GM21367 (cell line): ENCODE results near the gene HLA-DQB1.

Source experiments
- ATAC-seq: cut with Tn5 transposase; IDR thresholded peaks from one replicate; pipeline ENCODE4 v1.9.1; 2021; ENCODE audit not compliant: unreplicated experiment

HLA-DQB1 gene

GRCh38 chr6:32627831-32628230 is 38.6 kb downstream of the HLA-DQB1 start:
- no peak for ATAC-seq

- no peak for ATAC-seq
Measured at GRCh38 chr6:32627249-32627648, 39.2 kb downstream of the HLA-DQB1 start.

- ATAC-seq = no peak
Measured at GRCh38 chr6:32625137-32625536, 41.3 kb downstream of the HLA-DQB1 start.

- no peak for ATAC-seq
Measured at GRCh38 chr6:32624565-32624964, 41.9 kb downstream of the HLA-DQB1 start.

- no peak for ATAC-seq
Measured at GRCh38 chr6:32623693-32624092, 42.8 kb downstream of the HLA-DQB1 start.

GRCh38 chr6:32622545-32623401 is 43.7 kb downstream of the HLA-DQB1 start:
- peak; percentile 56 for ATAC-seq

GRCh38 chr6:32621372-32621771 is 45.1 kb downstream of the HLA-DQB1 start:
- no peak for ATAC-seq

- no peak for ATAC-seq
Measured at GRCh38 chr6:32617751-32618150, 48.7 kb downstream of the HLA-DQB1 start.

- no peak for ATAC-seq
Measured at GRCh38 chr6:32615885-32616532, 50.4 kb downstream of the HLA-DQB1 start.

GRCh38 chr6:32614366-32615081 is 51.9 kb downstream of the HLA-DQB1 start:
- no peak for ATAC-seq

- ATAC-seq = no peak
Measured at GRCh38 chr6:32613475-32613874, 53.0 kb downstream of the HLA-DQB1 start.

GRCh38 chr6:32610682-32611296 is 55.7 kb downstream of the HLA-DQB1 start:
- ATAC-seq = no peak

- ATAC-seq = peak; percentile 89
Measured at GRCh38 chr6:32609731-32610640, 56.5 kb downstream of the HLA-DQB1 start.
